HepG2 (cell line): ENCODE results near the gene NELFB. TPM values are rescaled to one million over a fixed set of nuclear protein-coding genes. Genes with fewer than 3 reads are reported as not detected.

Experiments
- ATAC-seq: fragments of 200-7000 bp; cut with Tn5 transposase; 3 replicates; pipeline ENCODE4 v1.9.1; 2020; ENCODE audit warnings: mild to moderate bottlenecking, moderate library complexity
- BruUV-seq: library from RNA; stranded (reverse); fragments of 400-500 nt; replicated peaks from 2 replicates; lab custom pipeline; 2021; lab: Mats Ljungman, UMichigan
- CTCF ChIA-PET: fragments of 300-600 bp; formaldehyde crosslinking; extraction: SDS; loops from one replicate; lab custom pipeline; 2021; ENCODE audit warnings: low total read pairs, inconsistent platforms, low intra/inter-chr PET ratio; lab: Yijun Ruan, JAX
- POLR2A ChIA-PET: fragments of 350-600 bp; sonication (Branson Sonifier 250); formaldehyde crosslinking; loops from one replicate; lab custom pipeline; 2020; ENCODE audit warnings: antibody characterized with exemption, inconsistent platforms; lab: Yijun Ruan, JAX
- DNase-seq: peaks from one replicate; pipeline ENCODE4 v3.0.0-alpha.2; 2015; ENCODE audit warnings: low spot score
- FAIRE-seq: peaks from 3 replicates; lab custom pipeline; 2011; peaks lifted over from hg19 to GRCh38; lab: Jason Lieb, UNC
- H2AFZ ChIP-seq: one replicate; pipeline ENCODE4 v1.6.1; 2011; ENCODE audit warnings: low read length, inconsistent platforms
- H3K27ac ChIP-seq: fragments of 300-600 bp; 3 replicates; pipeline ENCODE4 v1.8.0; 2011; ENCODE audit warnings: mixed run types, mild to moderate bottlenecking, mixed read lengths, low read length, inconsistent platforms; ENCODE audit not compliant: insufficient read depth; ENCODE audit errors: extremely low read length
- H3K27me3 ChIP-seq, 2 experiments: fragments of 200-600 bp in 1 of 2; 2 replicates in 1 of 2; 3 replicates in 1 of 2; pipeline versions ENCODE4 v1.6.0 to v1.8.0; 2011; ENCODE audit warnings: low read length in 2 of 2, mild to moderate bottlenecking in 2 of 2, moderate library complexity in 2 of 2, inconsistent platforms in 1 of 2; ENCODE audit not compliant: insufficient read depth in 2 of 2, control insufficient read depth in 1 of 2
- H3K36me3 ChIP-seq, 2 experiments: fragments of 200-600 bp in 1 of 2; replicated peaks in 1 of 2; 2 replicates in 1 of 2; 3 replicates in 1 of 2; pipeline versions ENCODE4 v1.5.1 to v1.8.0; 2011; ENCODE audit warnings: low read length in 2 of 2, inconsistent platforms in 1 of 2; ENCODE audit not compliant: insufficient read depth in 2 of 2, control insufficient read depth in 1 of 2
- H3K4me1 ChIP-seq: 2 replicates; pipeline ENCODE4 v1.5.1; 2012; ENCODE audit warnings: low read length, inconsistent platforms; ENCODE audit not compliant: insufficient read depth
- H3K4me2 ChIP-seq: 2 replicates; pipeline ENCODE4 v1.6.0; 2011; ENCODE audit warnings: low read depth, low read length, inconsistent platforms
- H3K4me3 ChIP-seq, 3 experiments: fragments of 200-600 bp in 1 of 3; sonication (generic), shearing (Covaris generic) in 1 of 3; replicated peaks in 1 of 3; 2 replicates each; pipeline ENCODE4 v1.5.1; 2011 to 2016; ENCODE audit warnings: low read length in 3 of 3, inconsistent platforms in 2 of 3, low read depth in 2 of 3, mild to moderate bottlenecking in 2 of 3, control low read depth in 1 of 3, mixed read lengths in 1 of 3; ENCODE audit not compliant: insufficient read depth in 1 of 3
- H3K79me2 ChIP-seq: one replicate; pipeline ENCODE4 v1.6.1; 2011; ENCODE audit warnings: low read length, inconsistent platforms; ENCODE audit not compliant: insufficient read depth
- H3K9ac ChIP-seq: 2 replicates; pipeline ENCODE4 v1.6.0; 2011; ENCODE audit warnings: mild to moderate bottlenecking, low read depth, low read length, inconsistent platforms; ENCODE audit not compliant: insufficient read depth
- H3K9me3 ChIP-seq: 2 replicates; pipeline ENCODE4 v1.5.1; 2012; ENCODE audit warnings: mild to moderate bottlenecking, low read length
- H4K20me1 ChIP-seq: 2 replicates; pipeline ENCODE4 v1.6.0; 2011; ENCODE audit warnings: inconsistent platforms, mild to moderate bottlenecking, low read length, moderate library complexity; ENCODE audit not compliant: insufficient read depth
- ELF1 ChIP-seq: sonication (generic); formaldehyde crosslinking; IDR thresholded peaks from 2 replicates; pipeline ENCODE4 v1.4.0; 2020; ENCODE audit warnings: missing genetic modification reagents
- GABPB1 ChIP-seq: IDR thresholded peaks from 2 replicates; pipeline ENCODE4 v1.6.1; 2016; ENCODE audit warnings: mild to moderate bottlenecking, missing genetic modification reagents, moderate library complexity, missing compliant biosample characterization
- HMG20A ChIP-seq: IDR thresholded peaks from 2 replicates; pipeline ENCODE4 v1.6.1; 2016; ENCODE audit warnings: borderline replicate concordance
- ZNF768 ChIP-seq: sonication (generic); formaldehyde crosslinking; IDR thresholded peaks from 2 replicates; pipeline ENCODE4 v1.4.0; 2020; ENCODE audit warnings: missing genetic modification reagents
- ZNF777 ChIP-seq: sonication (generic); formaldehyde crosslinking; IDR thresholded peaks from 2 replicates; pipeline ENCODE4 v1.4.0; 2020; ENCODE audit warnings: missing genetic modification reagents
- WGBS: methylation state at CpG from one replicate; pipeline ENCODE4 v1.1.6; 2017; ENCODE audit warnings: low lambda C conversion rate; 5-methylcytosine and 5-hydroxymethylcytosine counted together
- in situ Hi-C: cut with HindIII; loops from 2 replicates; pipeline ENCODE4 v1.10.0; 2017; ENCODE audit warnings: low pct_unique_long_range_greater_than_20kb; ENCODE audit not compliant: extremely low pct_ligation_motif_present
- intact Hi-C: fragments of 100-400 bp; cut with micrococcal nuclease; formaldehyde crosslinking; loops from one replicate; pipeline ENCODE4 v1.10.0; 2022; ENCODE audit not compliant: unreplicated experiment
- polyA plus RNA-seq, 8 experiments: library from polyadenylated mRNA; depleted of rRNA in 3 of 8; stranded (reverse) in 7 of 8; unstranded in 1 of 8; fragments of >200 nt; fragmentation: Illumina TruSeq in 4 of 8; extraction: Trizol in 4 of 8; gene quantifications; 2 replicates each; pipeline versions ENCODE4 v1.2.1 to v1.2.3, GENCODE V29; 2011 to 2016; ENCODE audit warnings: low read depth in 4 of 8, missing spikeins in 1 of 8, mixed read lengths in 1 of 8; ENCODE audit not compliant: insufficient read depth in 1 of 8
- total RNA-seq, 5 experiments: library from RNA; depleted of rRNA; stranded (reverse); fragments of >200 nt; fragmentation: Illumina TruSeq; extraction: Trizol; gene quantifications; 2 replicates each; pipeline ENCODE4 v1.2.3, GENCODE V29; 2016; ENCODE audit warnings: low read depth in 1 of 5
- TF ChIP-seq, protein P1 (sequence below): sonication (generic); formaldehyde crosslinking; IDR thresholded peaks from 2 replicates; pipeline ENCODE4 v1.4.0; 2020; ENCODE audit warnings: missing genetic modification reagents, borderline replicate concordance

NELFB gene
- total and polyA plus RNA-seq, 2 of the 13 experiments (the other 11 are each of a cell fraction or from before 2014, with no cell fraction given), result 26.5 to 45.8 TPM

DNA sequence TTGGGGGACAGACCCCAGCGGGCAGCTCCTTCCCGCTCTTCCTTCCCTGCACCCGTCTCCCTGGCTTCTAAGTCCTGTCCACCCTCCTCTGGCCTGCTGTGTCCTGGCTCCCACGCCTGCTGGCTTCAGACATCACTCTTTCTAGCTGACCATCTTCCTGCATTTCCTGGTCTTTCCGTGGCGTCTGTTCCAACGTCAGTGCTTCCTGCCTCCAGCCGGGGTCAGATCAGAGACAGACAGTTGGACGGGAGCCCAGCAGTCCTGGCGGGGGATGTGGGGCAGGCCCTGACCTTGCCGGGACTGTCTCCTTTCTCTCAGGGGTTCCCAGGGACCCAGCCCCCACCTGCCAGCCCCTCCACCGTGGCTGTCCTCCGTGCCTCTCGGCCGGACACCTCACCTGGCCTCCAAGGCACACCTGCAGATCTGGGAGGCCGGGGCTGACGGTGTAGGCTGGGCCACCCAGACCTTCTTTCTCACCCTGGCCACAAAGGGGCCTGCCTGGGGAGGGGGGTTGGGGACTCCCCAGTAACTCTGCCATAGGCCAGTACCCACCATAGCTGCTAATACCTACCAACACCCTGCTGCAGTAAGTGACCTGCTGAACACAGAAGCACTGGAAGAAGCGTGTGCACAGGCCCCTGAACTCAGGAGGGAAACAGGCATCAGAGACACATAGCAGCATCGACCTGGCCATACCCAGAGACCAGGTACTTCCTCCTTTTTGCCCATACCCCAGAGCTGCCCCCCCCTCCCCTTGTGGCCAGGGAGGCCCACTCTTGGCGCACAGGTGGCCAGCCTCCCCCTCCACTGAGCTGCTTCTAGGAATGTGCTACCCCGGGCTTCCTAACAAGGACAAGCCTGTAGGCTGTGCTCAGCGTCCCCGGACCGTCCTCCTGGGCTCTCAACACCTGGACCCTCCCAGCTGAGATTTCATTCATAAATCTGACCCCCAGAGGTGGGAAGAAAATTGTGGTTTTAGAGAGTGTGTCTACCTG, 41.8 kb downstream of the NELFB start:
- TF ChIP-seq ZNF777 (CRISPR knock-in tag) (peak; percentile 37; the same call in 1 of the 2 replicates), GABPB1 (CRISPR knock-in tag) (peak; percentile 12; the same call in 1 of the 2 replicates), ELF1 (CRISPR knock-in tag) (0 out of 2 replicates have a peak, but pooled peaks have one; percentile 19), HMG20A (CRISPR knock-in tag) (no peak), ZNF768 (CRISPR knock-in tag) (peak; percentile 97)
- TF ChIP-seq, protein P1, sequence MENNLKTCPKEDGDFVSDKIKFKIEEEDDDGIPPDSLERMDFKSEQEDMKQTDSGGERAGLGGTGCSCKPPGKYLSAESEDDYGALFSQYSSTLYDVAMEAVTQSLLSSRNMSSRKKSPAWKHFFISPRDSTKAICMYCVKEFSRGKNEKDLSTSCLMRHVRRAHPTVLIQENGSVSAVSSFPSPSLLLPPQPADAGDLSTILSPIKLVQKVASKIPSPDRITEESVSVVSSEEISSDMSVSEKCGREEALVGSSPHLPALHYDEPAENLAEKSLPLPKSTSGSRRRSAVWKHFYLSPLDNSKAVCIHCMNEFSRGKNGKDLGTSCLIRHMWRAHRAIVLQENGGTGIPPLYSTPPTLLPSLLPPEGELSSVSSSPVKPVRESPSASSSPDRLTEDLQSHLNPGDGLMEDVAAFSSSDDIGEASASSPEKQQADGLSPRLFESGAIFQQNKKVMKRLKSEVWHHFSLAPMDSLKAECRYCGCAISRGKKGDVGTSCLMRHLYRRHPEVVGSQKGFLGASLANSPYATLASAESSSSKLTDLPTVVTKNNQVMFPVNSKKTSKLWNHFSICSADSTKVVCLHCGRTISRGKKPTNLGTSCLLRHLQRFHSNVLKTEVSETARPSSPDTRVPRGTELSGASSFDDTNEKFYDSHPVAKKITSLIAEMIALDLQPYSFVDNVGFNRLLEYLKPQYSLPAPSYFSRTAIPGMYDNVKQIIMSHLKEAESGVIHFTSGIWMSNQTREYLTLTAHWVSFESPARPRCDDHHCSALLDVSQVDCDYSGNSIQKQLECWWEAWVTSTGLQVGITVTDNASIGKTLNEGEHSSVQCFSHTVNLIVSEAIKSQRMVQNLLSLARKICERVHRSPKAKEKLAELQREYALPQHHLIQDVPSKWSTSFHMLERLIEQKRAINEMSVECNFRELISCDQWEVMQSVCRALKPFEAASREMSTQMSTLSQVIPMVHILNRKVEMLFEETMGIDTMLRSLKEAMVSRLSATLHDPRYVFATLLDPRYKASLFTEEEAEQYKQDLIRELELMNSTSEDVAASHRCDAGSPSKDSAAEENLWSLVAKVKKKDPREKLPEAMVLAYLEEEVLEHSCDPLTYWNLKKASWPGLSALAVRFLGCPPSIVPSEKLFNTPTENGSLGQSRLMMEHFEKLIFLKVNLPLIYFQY, result no peak
- TF ChIP-seq, all 625 proteins: peak for 4
- BruUV-seq, result no TSS peak

More for the DNA sequence above, 41.8 kb downstream of the NELFB start:
- Histone ChIP-seq H3K36me3 (no peaks in the 10 kb centered on the region), H3K4me2 (peak overlapping the region; percentile 29; the same call in 1 of the 2 replicates), H3K9me3 (no peaks in the 10 kb centered on the region), H4K20me1 (no peaks in the 10 kb centered on the region), H3K4me3 (peak overlapping the region in 1 of 3 experiments; percentile 10; a peak in 1 of 6 replicates), H3K4me1 (peaks cover 75% of the 10 kb centered on the region), H3K79me2 (no peaks in the 10 kb centered on the region), H2AFZ (no peak overlapping the region), H3K27ac (no peak overlapping the region), H3K27me3 (peaks cover 4 to 42% of the 10 kb centered on the region in 2 experiments; a peak in 4 of 5 replicates), H3K9ac (no peak overlapping the region)
- ATAC-seq (no peak), DNase-seq (no peak), FAIRE-seq (no peak)
- 19% methylated on average over 12 of the region's 24 CpGs for WGBS
- POLR2A ChIA-PET, result interaction anchor here (0.7 to 2.2 kb wide), 2 partner anchors 19 to 20 kb away, joined by 3 to 7 read pairs; partner anchors contain the start of gene TOR4A
- CTCF ChIA-PET, result no interaction called here
- in situ Hi-C loops (no loop called here), intact Hi-C loops (no loop called here)
